GM13977 (cell line): Measurements from ENCODE around the gene SRF.

Source experiments
- DNase-seq: peaks from one replicate; pipeline ENCODE4 v3.0.0; 2012; ENCODE audit warnings: low spot score
- CTCF ChIP-seq: IDR thresholded peaks from 2 replicates; pipeline ENCODE4 v1.5.1; 2012; ENCODE audit warnings: mild to moderate bottlenecking, control low read depth; ENCODE audit not compliant: insufficient read depth; ENCODE audit errors: extremely low read depth, missing control alignments
- in situ Hi-C: fragments of 300-500 bp; cut with MboI; formaldehyde crosslinking; loops from one replicate; pipeline ENCODE4 v1.12.0; 2022; ENCODE audit warnings: low sequenced_read_pairs, low pct_unique_long_range_greater_than_20kb, mixed read lengths, inconsistent platforms; ENCODE audit not compliant: unreplicated experiment

SRF gene

GRCh38 chr6:43229803-43230620, 58.9 kb downstream of the SRF start:
- in situ Hi-C loops: no loop called here
- TF ChIP-seq CTCF: no peak
- no peak for DNase-seq

GRCh38 chr6:43231053-43231452, 60.0 kb downstream of the SRF start:
- no peak for DNase-seq
- no peak for TF ChIP-seq CTCF
- in situ Hi-C loops: no loop called here
